GM18526 (cell line): ENCODE data around the gene LEMD2.

Experiments used
- POLR2A ChIP-seq: IDR thresholded peaks from 3 replicates; pipeline ENCODE4 v1.6.1; 2011; ENCODE audit not compliant: insufficient read length; ENCODE audit errors: extremely low read depth

The LEMD2 gene

DNA sequence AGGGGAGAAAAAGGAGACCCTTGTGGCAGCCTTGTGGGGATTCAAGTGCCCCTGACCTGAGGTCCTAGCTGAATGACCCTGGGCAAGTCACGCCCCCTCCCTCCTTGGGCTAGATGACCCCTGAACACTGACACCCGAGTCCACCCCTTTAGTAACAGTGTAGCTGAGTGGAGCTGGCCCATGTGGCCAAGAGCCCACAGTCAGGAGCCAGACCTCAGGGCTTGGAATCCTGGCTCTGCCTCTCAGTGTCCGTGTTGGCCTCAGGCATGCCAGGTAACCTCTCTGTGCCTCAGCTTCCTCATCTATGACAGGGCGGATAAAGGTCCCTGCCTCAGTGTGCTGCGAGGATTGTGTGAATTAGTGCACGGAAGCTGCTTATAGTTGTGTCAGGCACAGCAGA, 56.5 kb downstream of the LEMD2 start:
- TF ChIP-seq POLR2A = no peak

DNA sequence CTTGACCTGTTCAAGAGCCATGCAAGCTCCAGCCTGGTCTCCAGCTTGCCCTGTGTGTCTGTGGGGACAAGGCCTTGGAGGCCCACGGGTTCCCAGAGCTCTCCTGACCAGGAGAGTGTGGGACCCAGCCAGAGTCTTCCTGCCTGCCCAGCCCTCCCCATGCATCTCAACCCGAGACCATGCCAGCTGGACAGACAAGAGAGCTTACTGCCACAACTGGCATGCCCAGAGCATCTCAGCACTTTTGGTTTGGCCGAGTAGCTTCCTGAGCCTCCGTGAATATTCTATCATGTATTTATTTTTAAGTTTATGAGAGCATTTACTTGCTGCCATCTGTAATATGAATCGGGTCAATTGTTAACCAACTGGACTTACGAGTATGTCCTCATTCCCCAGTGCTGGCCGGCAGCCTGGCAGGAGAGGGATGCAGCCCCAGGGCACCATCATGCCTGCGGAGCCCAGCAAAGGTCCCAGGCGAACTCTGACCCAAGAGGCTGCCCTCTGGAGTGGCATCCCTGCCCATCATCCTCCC, 57.1 kb downstream of the LEMD2 start:
- no peak for TF ChIP-seq POLR2A

DNA sequence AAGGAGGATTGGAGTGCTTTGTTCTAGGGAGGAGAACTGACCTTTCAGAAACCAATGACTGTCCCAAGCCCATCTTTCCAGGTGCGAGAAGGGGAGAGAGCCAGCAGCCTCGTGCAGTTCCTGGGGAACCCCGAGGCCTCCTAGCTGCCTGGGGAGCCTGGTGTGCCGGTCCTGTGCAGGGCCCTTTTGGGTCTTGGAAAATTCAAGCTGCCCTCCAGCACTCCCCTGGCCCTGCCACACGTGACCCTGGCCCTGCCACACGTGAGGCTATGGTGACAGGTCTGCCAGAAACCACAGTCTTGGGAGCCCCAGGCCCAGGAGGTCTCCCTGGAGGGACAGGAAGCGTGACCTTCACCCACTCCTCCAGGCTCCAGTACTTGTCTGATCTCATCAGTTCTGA, 57.9 kb downstream of the LEMD2 start:
- TF ChIP-seq POLR2A = no peak

DNA sequence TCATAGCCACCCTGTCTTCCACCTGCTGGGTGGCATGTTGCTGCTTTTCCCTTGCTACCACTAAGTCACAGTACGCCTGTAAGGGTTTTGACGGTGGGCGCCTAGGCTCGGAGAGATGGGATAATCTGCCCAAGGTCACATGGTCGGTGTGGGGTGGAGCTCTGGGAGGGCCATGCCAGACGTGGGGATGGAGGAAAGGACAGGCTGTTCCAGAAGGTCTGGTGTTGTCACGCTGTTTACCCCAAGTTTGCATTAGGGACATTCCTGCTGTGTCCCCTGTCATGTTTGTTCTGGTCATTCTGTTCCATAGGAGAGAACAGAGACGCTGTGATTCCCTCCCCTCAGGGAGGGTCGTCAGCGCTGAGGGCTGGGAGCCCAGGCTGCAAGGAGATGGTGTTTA, 58.3 kb downstream of the LEMD2 start:
- TF ChIP-seq POLR2A = no peak

DNA sequence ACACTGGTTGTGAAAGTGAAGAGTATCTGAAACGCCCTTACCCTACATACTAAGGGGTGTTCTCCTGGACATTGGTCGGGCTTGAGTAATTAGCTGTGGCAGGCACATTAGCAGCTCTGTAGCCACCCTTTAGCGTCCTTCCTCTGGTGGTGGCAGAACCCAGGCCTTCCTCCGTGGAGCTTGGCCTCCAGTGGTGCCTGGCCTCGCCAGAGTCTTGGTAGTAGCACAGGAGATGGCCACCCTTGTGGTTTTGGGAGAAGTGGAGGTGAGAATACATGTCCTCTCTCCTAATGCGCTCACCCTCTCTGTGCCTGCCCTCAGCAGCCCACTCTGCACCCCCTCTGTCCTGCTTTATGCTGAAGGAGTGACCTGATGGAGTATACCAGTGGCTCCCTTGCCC, 59.9 kb downstream of the LEMD2 start:
- no peak for TF ChIP-seq POLR2A

DNA sequence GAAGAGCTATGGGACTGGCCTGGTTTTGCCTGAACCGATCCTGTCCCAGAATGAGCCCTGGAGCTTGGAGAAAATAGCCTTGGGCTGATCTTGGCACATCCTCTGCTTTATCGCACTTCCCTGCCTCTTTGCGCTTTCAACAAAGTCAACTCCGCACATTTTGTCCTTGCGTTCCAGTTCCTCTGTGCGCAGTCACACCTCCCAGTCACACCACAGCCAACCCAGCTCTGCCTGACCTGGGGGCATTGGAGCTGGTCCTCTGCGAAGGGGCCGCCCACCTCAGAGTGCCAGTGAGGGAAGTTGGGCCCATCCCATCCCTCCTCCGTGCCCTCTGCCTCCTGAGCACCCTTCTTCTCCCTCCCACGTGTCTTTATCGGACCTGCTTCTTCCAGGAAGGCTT, 60.5 kb downstream of the LEMD2 start:
- TF ChIP-seq POLR2A = no peak

DNA sequence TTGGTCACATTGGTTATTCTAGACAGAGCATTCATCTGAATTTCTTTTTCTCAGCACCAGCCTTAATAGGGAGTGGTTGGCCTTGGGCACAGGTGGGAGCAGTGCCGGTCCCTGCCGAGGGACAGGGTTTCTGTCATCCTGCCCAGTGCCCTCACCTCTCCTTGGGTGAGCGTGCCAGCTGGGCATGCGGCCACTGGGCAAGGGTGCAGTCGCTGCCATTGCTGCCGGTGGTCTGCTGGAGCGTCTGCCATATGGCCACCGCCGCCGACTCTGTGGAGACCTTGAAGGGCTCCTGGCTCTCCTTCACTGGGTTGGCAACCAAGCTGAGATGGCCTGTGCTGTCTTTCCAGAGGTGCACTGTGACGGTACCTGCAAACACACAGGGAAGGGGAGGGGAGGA, 61.0 kb downstream of the LEMD2 start:
- TF ChIP-seq POLR2A = no peak

DNA sequence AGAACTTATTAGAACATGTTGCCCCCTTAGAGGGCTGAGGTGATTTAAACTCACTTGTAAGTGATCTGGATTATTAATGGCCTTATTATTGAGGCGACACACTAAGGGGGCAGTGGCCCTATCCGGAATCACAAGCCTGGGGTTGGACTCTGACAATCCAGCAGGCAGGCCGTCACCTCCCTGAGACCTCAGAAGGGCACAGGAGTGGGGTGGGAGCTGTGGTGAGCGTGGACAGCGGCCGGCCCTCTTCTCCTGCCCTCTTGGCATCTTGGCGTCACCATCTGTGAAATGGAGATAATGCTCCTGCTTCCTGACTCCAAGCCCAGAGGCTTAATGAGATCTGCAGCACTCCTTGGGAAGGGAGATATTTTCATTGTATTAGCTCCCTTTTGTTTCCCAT, 61.8 kb downstream of the LEMD2 start:
- no peak for TF ChIP-seq POLR2A

DNA sequence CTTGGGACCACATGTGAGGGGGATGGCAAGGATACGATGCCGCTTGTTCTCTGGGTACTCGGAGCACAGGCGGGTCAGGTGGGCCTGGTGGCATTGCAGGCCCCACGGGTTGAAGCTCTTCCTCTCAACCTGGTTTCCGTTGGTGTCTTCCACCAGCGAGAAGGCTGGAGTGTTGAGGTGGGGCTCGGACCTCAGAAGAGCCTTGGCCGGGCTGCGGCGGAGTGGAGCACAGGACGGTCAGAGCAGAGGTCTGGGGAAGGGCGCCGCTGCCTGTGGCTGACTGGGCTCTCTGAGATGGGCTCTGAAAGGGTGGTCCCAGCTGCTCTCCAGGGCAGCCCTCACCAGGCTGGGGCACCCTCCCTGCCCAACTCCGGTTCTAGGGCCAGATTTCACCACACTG, 62.2 kb downstream of the LEMD2 start:
- TF ChIP-seq POLR2A = no peak

DNA sequence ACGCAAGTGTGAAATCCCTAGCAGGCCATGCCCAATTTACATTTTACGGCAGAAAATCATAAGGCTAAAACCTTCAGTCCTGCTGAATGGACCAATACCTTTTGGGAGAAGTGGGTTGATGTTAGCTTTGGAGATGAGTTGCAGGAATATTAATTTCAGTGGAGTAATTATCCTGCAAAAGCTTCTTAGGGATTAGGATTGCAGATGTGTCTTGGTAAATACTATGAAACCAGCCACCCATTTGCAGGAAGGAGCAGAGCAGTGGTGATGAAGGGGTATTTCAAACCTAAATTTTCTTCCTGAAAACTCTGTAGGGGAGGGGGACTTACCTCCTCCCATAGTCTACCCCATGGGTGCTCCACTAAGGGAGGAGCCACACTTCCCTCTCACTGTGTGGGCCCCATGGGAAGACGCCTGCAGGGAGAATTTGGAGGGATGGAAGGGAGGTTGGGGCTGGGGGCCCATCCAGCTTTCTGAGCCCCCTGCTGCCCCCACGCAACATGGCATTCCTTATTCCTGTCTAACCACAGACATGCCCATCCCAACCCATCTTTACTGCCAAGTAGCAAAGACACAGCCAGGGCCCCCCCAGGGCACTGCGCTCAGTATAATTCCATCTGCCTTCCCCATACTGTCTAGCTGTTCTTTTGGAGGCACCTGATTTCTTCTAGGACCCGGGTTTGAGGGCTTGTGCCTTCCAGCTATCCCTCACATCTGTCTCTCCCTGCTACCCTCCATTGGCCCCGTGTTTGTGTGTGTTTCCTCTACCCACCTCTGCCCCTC, 62.8 kb downstream of the LEMD2 start:
- TF ChIP-seq POLR2A = no peak

DNA sequence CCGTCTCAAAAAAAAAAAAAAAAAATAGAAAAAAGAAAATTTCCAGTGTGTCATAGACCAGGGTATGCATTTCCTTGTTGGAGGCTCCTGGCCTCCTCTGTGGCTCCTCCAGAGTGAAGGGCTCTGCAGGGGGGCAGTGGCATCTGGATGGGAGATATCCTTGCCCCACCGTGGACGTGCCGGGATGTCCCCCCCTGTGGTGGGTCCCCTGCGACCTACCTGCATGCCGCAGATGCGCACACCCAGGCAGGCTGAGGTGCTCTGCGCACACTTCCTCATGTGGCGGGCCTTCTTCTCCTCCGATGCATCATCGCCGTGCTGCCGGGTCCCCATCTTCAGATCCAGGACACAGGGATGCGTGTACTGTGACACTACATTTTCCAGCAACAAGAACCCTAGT, 63.7 kb downstream of the LEMD2 start:
- no peak for TF ChIP-seq POLR2A

DNA sequence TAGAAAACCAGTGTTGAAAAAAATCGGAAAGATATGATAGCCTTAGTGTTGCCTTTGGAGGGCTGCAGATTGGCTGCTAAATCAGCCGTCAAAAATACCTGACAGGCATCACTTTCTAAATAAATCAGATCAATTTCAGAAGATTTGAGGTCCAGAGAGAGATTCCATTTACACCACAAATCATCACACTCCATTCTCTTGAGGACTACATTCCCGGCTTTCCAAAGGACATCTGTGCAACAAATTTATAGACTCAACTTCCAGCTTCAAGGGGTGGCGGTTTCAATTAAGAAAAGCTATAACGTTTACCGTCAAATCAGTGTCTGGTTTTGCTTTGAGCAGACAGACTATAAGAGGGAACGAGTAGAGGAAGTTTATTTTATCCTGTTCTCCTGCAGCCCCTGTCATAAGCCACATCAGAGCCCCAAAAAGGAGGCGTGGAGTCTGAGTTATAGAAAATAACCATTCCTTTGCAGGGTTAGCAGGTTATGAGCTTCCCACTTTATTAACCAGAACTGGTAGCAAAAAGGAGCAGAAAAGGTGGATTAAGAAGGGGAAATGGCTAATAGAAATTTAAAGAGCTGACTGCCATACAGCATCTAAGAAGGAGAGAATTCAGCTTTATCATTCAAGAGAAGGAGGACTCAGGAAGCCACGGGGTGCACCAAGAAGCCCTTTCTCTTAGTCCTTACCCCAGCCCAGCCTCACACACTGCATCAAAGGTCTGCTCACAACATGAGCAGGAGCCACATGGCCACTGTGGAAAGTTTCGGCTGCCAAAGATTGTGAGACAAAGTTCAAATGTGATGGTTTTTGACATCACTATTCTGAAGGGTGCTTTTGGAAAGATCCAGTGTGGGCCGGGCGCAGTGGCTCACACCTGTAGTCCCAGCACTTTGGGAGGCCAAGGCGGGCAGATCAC, 64.6 kb downstream of the LEMD2 start:
- no peak for TF ChIP-seq POLR2A

DNA sequence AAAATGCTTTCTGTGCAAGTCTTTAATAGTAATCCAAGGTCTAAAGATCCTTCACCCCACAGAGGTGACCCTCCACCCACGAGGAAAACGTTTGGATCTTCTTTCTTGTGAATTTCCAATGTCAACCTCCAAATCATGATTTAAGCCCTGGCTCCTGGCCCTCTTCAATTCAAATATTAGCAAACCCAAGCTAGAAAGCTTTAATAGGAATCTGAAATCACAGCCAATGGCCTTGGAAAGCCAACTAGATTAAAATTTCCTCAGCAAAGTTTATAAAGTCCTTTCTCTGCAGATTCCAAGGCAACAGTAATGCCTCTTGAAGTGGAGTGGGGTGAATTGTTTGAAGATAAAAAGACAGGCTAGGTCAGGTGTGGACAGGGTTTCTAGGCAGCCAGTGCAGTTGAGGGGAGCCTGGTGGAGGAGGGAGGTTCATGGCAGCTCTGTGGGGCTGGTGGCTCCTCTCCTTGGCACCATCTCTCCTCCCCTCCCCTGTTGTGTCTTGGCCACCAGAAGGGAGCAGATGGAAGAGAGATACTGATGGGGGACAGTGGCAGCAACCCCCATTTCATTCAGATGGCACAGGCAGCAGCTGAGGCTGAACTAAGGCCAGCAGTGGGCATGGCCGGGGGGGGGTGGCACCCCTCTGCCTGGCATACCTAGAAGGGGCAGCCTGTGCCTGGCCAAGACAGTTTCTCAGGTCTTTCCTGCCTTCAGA, 65.4 kb downstream of the LEMD2 start:
- TF ChIP-seq POLR2A = no peak

DNA sequence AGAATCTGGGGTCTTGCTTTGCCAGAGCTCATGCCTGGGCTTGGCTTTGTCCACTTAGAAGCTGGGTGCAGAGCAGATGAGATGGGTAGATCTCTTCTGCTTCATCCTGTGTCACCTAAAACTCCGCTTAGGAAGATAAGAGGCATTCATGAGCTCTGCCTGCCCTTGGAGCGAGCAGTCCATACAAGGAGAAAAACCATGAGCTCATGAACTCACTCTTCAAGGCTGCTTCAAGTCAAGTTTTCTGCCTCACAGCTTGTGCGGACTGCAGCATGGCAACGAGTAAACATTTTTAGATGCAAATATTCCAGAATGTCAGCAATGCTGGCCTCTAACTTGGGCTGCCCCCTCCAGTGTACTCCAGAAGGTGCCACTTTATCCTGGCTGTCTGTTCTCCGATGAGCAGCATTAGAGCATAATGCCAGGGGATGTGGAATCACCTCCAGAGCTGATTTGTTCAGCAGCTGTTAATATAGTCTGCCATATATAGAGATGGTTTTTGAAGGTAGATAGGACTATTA, 66.8 kb downstream of the LEMD2 start:
- TF ChIP-seq POLR2A = no peak

DNA sequence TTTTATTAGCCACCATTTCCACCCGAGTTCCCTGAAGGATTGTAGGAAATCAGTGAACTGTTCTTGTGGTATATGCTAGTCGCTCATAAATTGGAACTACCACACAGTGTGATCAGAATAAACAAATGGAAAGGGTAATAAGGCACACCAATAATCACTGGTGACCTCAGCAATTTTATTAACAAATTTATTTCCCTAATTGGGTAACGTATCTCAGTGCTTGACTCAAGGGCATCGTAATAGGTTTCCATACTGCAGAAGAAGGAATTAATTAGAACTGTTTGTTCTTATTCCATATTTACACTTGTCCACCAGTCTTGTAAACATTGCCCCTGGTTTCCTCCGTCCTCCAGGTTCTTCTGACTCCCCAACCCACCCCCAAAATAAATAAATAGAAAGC, 67.4 kb downstream of the LEMD2 start:
- no peak for TF ChIP-seq POLR2A
